C4-2B (cell line): ENCODE measurements around the gene TSPAN11.
"Not testable (repeated sequence)": the region's sequence is repeated elsewhere in the genome, so short reads cannot be mapped to it uniquely, and the experiment has no call there.

Experiments
- H3K27ac ChIP-seq: fragments of 450-650 bp; 2 replicates; pipeline ENCODE4 v1.5.1; 2017
- CTCF ChIP-seq: fragments of 450-650 bp; conservative IDR thresholded peaks from 2 replicates; pipeline ENCODE4 v1.5.1; 2017; ENCODE audit warnings: mild to moderate bottlenecking
- ZFX ChIP-seq: fragments of 450-650 bp; IDR thresholded peaks from 2 replicates; pipeline ENCODE4 v1.6.1; 2017

Gene TSPAN11

GRCh38 chr12:31007153-31007495 is 80.6 kb downstream of the TSPAN11 start:
- TF ChIP-seq CTCF: no peak
- TF ChIP-seq ZFX: no peak
- no peak overlapping the region for H3K27ac ChIP-seq

- H3K27ac ChIP-seq: no peak overlapping the region
- TF ChIP-seq CTCF (no peak), ZFX (no peak)
Measured at GRCh38 chr12:31007636-31008175, 81.2 kb downstream of the TSPAN11 start.

DNA sequence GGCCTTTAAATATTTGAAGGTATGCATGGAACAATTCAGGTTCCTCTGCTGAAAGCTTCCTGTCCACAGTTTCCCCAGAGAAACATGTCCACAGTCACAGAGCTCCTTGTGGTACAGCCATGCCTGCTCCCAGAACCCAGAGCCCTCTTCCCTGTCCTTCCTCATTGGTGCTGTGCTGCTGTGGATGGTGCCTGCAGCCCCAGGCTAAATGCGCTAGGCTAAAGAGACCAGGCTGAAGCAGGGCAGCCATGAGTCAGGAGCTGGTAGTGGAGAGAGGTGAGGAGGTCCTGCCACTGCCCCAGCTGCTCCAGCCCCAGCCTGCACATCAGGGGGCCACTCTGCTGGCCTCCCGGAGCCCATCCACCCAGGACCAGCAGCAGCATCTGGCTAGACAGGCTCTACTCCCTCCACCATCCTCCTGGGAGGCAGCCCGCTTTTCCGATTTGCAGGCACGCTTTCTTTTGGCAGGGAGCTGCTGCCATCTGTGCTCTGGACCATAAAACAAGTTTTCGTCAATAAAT is 81.8 kb downstream of the TSPAN11 start:
- no peak overlapping the region for H3K27ac ChIP-seq
- TF ChIP-seq ZFX (no peak), CTCF (no peak)

DNA sequence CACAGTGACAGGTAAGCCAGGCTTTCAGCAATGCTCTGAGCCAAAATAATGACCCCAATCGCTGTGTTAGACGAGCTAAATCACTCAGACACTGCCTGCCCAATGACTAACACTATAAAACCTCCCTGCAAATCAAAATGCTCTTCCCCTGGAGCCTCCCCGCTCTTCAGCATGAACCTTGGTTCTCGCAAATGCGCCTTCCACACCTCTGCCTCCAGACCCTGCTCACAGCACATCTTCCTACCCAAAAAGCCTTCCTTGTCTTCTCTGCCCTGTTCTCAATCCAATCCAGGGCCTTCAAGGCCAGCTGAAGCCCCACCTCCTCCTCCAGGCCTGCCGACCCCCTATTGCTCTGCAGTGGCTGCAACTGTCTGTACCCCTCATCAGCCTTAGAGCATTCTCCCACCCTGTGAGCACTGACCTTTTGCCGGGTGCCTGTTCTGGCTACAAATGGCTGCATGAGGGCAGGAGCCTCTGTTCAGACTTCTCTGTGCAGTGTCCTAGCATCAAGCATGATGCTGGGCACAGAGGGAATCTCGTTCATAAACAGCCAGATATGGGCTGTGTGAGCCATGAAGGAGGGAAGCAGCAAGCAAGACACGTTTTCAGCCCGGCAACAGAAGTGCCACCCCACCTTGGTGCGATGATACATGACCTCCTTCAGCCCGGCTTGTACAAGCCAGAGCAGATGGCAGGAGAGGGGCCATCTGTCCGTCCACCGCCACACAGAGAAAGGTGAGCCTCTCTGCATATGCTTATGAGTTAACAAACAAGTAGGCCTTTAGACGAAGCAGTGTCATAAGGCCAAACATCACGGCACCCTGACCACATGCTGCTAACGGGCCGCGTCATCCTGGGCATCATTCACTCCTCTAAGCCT is 82.7 kb downstream of the TSPAN11 start:
- no peak overlapping the region for H3K27ac ChIP-seq
- TF ChIP-seq ZFX (no peak), CTCF (no peak)

DNA sequence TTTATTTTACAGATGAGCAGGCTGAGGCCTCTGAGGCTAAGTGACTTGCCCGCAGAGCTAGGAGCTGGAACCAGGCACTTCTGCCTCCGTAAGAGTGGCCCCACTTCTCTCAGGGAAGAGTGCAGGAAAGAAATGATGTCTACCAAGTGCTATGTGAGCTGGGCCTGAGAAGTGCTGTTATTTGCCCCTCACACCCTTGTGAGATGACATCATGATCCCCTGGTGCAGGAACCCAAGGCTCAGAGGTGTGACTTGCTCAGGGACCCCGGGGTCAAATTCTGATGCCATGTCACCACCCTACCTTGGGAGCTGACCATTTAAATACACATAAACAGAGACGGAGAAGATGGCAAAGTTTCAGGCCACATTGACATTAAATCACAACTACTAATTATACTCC is 83.4 kb downstream of the TSPAN11 start:
- TF ChIP-seq ZFX (no peak), CTCF (no peak)

GRCh38 chr12:31011336-31011735 is 84.8 kb downstream of the TSPAN11 start:
- H3K27ac ChIP-seq: no peak overlapping the region
- TF ChIP-seq ZFX (no peak), CTCF (no peak)

More for the DNA sequence above, 83.4 kb downstream of the TSPAN11 start:
- H3K27ac ChIP-seq: no peak overlapping the region

DNA sequence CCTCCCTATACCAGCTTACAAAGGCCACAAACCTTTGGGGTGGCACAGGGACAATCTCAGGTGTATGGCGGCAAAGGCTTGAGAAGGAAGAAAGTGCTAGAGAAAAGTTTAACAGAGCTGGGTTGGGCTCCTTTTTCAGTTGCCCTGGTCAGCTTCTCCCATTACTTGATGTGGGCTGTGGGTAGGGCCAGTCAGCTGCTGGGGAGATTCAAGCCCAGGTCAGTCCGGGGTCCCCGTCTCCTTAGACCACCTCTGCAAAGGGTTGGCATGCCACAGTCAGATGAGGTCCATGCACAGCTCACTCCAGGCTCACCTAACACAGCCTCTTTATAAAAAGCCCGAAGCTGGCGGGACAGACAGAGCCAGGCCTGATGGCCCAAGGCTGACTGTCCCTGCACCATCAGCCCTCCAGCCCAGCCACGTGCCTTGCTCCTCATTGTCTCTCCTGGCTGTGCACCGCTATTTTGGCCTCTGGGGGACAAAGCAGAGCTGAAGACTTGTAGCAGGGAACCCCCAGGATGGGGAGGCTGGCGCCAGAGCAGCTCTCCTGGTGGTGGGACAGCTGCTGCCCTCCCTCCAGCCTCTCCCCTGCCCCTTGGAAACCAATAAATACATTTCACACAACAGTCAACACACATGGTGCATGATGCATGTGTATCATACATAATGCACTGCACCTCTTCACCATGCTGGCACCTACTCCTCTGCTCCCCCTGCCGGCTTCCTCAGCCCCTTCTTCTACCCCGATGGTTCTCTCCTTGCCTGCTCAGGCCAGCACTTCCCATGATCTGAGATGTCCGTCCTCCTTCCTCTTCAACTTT is 85.4 kb downstream of the TSPAN11 start:
- no peak for TF ChIP-seq CTCF
- no peak for TF ChIP-seq ZFX
- no peak overlapping the region for H3K27ac ChIP-seq

- H3K27ac ChIP-seq: not testable (repeated sequence)
Measured at GRCh38 chr12:31012567-31012891, 86.0 kb downstream of the TSPAN11 start.
